Measurements from ENCODE around the gene TUSC7.

TUSC7 gene

GRCh38 chr3:116709479-116709878, at the start of gene TUSC7:
Gene TUSC7, plus strand, starts transcription at chr3:116709779.
- no peak for DNase-seq

- DNase-seq, result no peak
These were observed 48.4 kb upstream of the TUSC7 start for GRCh38 chr3:116661196-116661595.

DNA sequence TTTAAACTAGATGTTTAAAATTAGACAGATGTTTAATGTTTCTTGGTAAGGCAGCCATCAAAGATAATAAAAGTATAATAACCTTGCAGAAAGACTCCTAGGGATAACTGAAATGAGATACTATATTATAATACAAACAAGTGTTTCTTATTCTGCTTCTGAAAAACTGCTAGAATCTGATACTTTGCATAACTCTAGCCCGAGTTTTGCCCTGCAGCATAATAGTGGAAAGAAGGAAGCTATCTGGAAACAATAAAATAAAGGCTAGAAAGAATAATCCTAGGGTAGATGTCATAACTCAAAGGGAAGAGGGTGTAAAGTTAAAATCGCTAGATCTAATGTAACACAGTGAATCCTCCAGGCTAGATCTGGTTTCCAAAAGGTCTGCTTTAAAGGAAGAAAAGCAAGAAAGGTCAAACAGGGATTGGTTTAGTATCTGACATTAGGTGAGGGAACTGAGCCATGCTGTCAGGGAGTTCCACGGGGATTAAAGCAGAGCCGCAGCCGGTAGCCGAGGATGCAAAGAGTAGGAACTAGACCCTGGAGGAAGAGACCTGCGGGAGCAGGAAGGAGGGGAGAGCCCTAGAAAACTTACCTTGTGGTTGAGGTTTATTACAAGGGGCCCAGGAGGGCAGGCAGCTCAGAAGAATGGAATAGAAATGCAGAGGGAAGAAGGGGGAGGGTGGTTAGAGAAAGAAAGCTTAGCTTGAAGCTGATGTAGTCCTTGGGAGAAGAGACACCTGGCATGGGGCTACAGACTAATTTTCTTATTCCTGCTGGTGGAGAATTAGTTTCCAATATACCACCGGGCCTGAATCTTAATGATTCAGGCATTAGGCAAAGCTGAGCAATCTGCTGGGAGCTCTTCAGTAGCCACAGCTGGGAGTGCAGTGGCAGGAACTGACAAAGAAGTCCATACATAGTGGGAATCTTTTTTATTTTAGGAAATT, 46.1 kb upstream of the TUSC7 start:
- DNase-seq, result no peak

- DNase-seq, result no peak
These were observed 42.3 kb upstream of the TUSC7 start for GRCh38 chr3:116667324-116667723.

- DNase-seq, result no peak
These were observed 41.8 kb upstream of the TUSC7 start for GRCh38 chr3:116667791-116668190.

- DNase-seq, result no peak
These were observed 40.0 kb upstream of the TUSC7 start for GRCh38 chr3:116669576-116669975.

DNA sequence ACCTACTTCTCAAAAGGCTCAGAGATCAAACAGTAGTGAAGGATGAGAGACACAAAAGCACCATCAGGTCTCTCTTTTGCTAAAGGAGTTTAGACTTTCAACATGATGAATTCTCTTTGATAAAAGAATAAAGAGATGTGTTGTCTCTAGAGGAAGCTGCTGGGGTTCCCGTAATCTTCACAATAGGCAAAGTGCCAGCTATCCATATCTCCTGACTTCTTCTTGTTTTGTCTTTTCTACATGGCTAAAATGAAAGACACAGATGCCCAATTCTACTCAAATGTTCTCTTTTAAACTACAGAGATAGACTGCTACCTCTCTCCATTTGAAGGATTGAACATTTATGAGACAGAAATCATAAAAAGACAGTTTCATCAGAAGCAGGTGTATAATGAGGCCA, 38.4 kb upstream of the TUSC7 start:
- no peak for DNase-seq

- no peak for DNase-seq
These were observed 30.7 kb upstream of the TUSC7 start for GRCh38 chr3:116678853-116679252.

GRCh38 chr3:116691041-116691440, 18.5 kb upstream of the TUSC7 start:
- no peak for DNase-seq

GRCh38 chr3:116701070-116701469, 8.5 kb upstream of the TUSC7 start:
- DNase-seq, result no peak

- no peak for DNase-seq
These were observed 7.2 kb upstream of the TUSC7 start for GRCh38 chr3:116702334-116702733.

DNA sequence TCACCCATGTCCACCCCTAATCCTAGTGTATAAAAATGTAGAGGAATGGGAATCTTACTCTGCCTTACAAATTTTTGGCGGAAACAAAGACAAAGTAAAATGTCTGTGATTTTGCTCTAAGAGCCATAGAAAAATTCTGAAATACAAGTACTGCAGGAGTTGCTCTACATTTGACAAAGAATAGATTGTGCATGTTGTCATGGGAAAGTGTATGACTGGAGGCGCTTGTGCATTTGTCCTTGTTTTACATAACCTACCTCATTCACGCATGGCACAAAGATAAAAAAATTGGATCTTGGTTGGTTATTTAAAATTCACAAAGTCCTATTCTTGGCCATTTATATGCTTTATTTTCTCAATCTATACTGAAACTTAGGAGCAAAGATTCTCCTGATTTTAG, 2.0 kb upstream of the TUSC7 start:
- DNase-seq, result no peak

GRCh38 chr3:116716490-116716889, 6.9 kb downstream of the TUSC7 start:
- DNase-seq, result peak; percentile 22

GRCh38 chr3:116717566-116717965, 8.0 kb downstream of the TUSC7 start:
- DNase-seq, result no peak

- no peak for DNase-seq
These were observed 18.9 kb downstream of the TUSC7 start for GRCh38 chr3:116728454-116728853.

DNA sequence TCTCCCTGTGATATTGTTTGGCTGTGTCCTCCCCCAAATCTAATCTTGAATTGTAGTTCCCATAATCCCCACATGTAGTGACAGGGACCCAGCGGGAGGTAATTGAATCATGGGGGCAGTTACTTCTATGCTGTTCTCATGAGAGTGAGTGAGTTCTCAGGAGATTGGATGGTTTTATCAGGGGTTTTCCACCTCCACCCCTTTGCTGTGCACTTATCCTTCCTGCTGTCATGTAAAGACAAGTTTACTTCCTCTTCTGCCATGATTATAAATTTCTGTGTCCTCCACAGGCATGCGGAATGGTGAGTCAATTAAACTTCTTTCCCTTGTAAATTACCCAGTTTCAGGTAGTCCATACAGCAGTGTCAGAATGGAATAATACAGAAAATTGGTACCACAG, 24.7 kb downstream of the TUSC7 start:
- DNase-seq, result no peak

DNA sequence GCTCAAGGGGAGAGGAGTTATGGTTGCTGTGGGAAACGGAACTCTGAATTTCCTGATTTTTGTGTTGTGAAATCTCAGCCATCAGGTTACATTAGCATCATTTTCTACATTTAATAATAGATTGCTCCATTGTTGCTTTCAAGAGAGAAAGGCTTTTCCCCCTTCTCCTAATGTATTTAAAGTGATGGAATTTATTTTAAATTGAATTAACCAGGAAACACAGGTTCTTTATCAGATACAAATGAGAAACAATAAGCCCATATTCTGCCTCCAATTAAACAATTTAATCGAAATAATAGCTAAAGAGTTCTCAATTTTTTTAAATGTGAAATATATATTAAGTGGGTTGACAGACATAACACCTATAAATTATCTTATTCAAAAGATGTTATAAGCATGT, 30.1 kb downstream of the TUSC7 start:
- no peak for DNase-seq

- no peak for DNase-seq
These were observed 30.7 kb downstream of the TUSC7 start for GRCh38 chr3:116740293-116740692.

DNA sequence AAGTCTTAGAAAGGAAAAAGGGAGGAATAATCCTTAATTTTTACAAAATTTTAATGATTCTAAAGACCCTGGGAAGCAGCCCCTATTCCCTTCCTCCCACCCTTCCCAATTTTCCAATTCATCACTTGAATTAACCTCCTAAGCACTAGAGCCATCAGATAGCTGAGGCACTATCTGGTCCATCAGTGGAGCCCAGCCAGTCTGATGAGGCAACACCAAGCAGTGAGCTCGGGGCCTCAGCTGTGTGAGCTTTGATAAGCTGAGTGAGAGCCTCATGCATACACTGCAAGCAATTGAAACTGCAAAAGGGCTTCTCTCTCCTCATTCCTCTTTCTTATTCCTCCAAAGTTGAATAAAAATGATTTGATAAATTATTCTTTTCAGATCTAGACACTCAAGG, 31.9 kb downstream of the TUSC7 start:
- DNase-seq, result no peak

GRCh38 chr3:116743062-116743461, 33.5 kb downstream of the TUSC7 start:
- DNase-seq, result no peak

GRCh38 chr3:116749388-116749787, 39.8 kb downstream of the TUSC7 start:
- DNase-seq, result peak; percentile 2

GRCh38 chr3:116757315-116757714, 47.7 kb downstream of the TUSC7 start:
- no peak for DNase-seq

DNA sequence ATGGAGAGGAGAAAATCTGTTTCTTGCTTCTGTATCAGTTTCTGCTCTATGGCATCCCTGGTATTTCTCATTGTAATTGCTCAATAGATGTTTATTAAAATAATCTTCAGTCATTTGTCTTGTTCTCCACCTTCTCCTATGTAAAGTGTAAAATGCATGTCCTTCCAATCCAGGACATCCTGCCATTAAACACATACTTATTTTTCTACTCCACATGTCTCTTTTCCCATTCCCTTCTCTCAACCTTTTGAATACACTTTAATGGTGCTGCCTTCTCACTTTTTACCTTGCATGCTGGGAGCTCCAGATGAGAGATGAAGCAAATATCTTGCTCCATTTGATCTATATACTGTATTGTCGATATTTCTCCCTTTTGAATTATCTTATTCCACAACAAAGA, 49.7 kb downstream of the TUSC7 start:
- DNase-seq, result no peak

Measured in NCI-H2171 (cell line).